Esophagus (tissue), 2 donors: Measurements from ENCODE around the gene CDC14A. TPM values are rescaled to one million over a fixed set of nuclear protein-coding genes. Genes with fewer than 3 reads are reported as not detected.

Experiments
- H3K27ac ChIP-seq, 2 donors: one replicate each; pipeline ENCODE4 v1.5.1; 2013; ENCODE audit warnings: low read depth in 2 of 2, mild to moderate bottlenecking in 2 of 2, inconsistent platforms in 1 of 2, low read length in 1 of 2, moderate library complexity in 1 of 2
- H3K27me3 ChIP-seq, 2 donors: one replicate each; pipeline ENCODE4 v1.6.1; 2013; ENCODE audit warnings: low read length in 2 of 2, control low read depth in 1 of 2, mild to moderate bottlenecking in 1 of 2; ENCODE audit not compliant: insufficient read depth in 2 of 2, control insufficient read depth in 1 of 2
- H3K36me3 ChIP-seq, 2 donors: one replicate each; pipeline ENCODE4 v1.6.1; 2013; ENCODE audit warnings: low read length in 1 of 2; ENCODE audit not compliant: control insufficient read depth in 2 of 2, insufficient read depth in 2 of 2
- H3K4me1 ChIP-seq, 2 donors: one replicate each; pipeline ENCODE4 v1.6.1; 2013; ENCODE audit warnings: low read length in 1 of 2; ENCODE audit not compliant: control insufficient read depth in 2 of 2, insufficient read depth in 2 of 2
- H3K4me3 ChIP-seq, 2 donors: one replicate each; pipeline ENCODE4 v1.5.1; 2013; ENCODE audit warnings: low read length in 2 of 2, mild to moderate bottlenecking in 2 of 2, low read depth in 1 of 2, moderate library complexity in 1 of 2
- H3K9me3 ChIP-seq, 2 donors: one replicate each; pipeline ENCODE4 v1.6.1; 2013; ENCODE audit warnings: mild to moderate bottlenecking in 2 of 2, low read depth in 1 of 2, low read length in 1 of 2, moderate library complexity in 1 of 2; ENCODE audit not compliant: control insufficient read depth in 2 of 2, insufficient read depth in 1 of 2
- WGBS, 2 donors: extraction: QIAGEN DNeasy Blood & Tissue Kit; methylation state at CpG; one replicate each; pipeline ENCODE4 v1.1.7; 2013; 5-methylcytosine and 5-hydroxymethylcytosine counted together
- polyA plus RNA-seq, 2 donors: library from polyadenylated mRNA; stranded (reverse); fragments of 200-250 nt; gene quantifications; one replicate each; pipeline ENCODE4 v1.2.3, GENCODE V29; 2013
- donor health status: healthy with polysubstance abuse.
- donor health status: Bipolar disorder and iron deficiency.

The CDC14A gene
- polyA plus RNA-seq, 2 donors: 1.0 to 1.2 TPM

DNA sequence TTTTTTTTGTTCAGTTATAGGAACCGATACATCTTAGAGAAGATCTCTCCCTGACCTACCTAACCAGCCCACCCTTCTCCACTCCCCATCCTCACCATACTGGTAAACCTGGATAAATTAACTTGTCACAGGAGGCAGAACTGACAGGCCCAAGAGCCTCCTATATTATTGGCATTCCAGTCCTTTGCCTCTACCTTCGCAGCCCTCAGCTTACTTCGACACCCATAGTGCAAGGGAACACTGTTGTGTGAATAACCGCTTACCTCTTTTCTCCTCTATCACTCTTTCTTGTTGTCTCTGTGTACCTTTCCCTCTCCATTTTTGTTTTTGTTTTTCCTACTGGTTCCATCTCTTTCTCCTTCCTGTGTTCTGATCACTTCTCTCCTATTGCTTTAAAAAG is 58.7 kb downstream of the CDC14A start:
- H3K27me3 ChIP-seq: no peaks in the 10 kb centered on the region
- H3K36me3 ChIP-seq: no peaks in the 10 kb centered on the region
- no peaks in the 10 kb centered on the region for H3K9me3 ChIP-seq
- 94 to 96% methylated on average over 4 of the region's 4 CpGs for WGBS, 2 donors
- H3K27ac ChIP-seq: no peak overlapping the region
- H3K4me3 ChIP-seq: no peak overlapping the region
- H3K4me1 ChIP-seq: no peaks in the 10 kb centered on the region

DNA sequence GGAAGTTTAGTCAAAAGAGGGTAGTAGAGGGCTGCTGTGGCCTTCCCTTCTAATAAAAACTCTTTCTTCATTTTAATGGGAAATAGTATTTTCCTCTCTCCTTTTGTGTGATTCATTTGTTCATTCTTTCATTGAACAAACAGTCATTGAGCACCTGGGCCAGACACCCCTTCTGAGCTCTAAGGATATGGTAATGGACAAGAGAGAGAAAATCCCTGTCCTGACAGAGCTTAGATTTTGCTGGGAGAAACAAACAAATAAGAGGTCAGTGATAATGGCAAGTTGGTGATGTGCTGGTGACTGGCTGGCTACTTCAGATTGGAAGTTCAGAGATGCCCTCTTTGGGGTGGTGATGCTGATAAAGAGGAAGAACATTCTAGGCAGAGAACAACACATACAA is 59.3 kb downstream of the CDC14A start:
- Histone ChIP-seq H3K4me3 (no peak overlapping the region), H3K9me3 (no peaks in the 10 kb centered on the region), H3K4me1 (no peaks in the 10 kb centered on the region), H3K27me3 (no peaks in the 10 kb centered on the region), H3K27ac (no peak overlapping the region), H3K36me3 (no peaks in the 10 kb centered on the region)

DNA sequence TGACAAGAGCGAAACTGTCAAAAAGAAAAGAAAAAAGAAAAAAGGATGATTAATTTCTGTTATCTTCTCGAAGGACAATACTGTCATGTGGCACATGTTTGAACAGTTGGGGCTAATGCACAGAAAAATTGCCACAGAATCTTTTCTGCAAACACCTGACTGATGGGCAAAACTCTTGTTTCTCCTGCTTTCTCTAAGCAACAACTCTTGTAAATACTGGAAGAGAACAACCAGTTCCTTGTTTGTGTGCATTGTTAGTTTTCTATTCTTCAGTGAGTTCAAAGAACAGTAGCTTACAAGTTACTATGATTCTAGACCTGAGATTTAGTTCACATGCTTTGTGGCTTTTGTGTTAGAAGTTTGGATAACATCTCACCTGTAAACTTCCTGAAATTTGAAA is 60.7 kb downstream of the CDC14A start:
- Histone ChIP-seq H3K27me3 (no peaks in the 10 kb centered on the region), H3K27ac (no peak overlapping the region), H3K36me3 (no peaks in the 10 kb centered on the region), H3K9me3 (no peaks in the 10 kb centered on the region), H3K4me3 (no peak overlapping the region), H3K4me1 (no peaks in the 10 kb centered on the region)
- 73 to 77% methylated on average over 2 of the region's 2 CpGs for WGBS, 2 donors

DNA sequence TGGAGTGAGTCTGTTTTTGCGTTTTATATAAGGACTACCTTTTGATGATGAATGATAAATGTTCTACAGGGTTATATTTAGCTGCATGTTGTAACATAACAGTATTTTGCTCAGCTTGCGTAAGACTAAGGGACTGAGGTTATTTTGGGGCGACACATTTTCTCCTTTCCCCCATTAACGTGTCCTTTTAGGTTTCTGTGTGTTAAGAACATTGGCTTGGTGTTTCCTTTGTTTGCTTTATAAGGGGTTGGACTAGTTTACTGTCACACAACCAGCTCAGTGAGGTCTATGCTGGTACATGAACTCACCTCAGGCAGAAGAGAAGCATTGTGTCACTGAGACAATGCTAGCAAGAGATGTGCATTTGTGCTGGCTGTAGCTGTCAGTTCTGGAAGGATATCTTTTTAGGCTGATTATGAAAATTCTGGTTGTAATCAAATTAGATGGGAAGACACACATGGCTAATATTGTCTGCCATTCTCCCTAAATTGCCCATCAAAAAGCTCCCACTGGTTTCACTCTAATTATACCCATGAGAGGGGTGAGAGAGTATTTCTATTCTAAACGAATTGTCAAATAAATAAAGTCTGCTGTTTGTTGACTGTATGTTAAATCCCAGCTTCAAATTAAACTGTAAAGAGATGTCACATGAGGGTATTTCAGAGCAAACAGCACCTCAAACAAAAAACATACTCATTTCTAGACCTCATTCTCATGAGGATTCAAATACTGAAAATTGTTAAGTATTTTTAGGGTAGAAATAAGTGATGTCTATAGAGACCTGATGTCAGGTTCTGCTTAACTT is 62.6 kb downstream of the CDC14A start:
- Histone ChIP-seq H3K27ac (peak overlapping the region; percentile 55 to 77), H3K9me3 (no peaks in the 10 kb centered on the region), H3K4me3 (no peak overlapping the region), H3K27me3 (no peaks in the 10 kb centered on the region), H3K36me3 (no peaks in the 10 kb centered on the region), H3K4me1 (no peaks in the 10 kb centered on the region)
- WGBS, 2 donors: 51 to 53% methylated on average over 5 of the region's 5 CpGs

DNA sequence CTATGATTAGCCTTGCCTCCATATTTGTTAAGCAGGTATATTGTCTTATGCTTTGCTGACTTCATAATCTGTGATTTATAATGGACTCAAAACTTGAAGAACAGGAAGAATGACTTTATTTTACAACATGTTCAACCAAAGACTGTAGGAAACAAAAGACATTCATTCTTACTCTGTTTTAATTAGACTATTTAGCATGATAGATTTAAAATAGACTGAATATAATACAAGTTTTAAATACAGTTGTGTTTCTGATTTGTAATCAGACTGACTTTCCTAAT is 63.1 kb downstream of the CDC14A start:
- no peak overlapping the region for H3K27ac ChIP-seq
- no peak overlapping the region for H3K4me3 ChIP-seq
- no peaks in the 10 kb centered on the region for H3K27me3 ChIP-seq
- H3K4me1 ChIP-seq: no peaks in the 10 kb centered on the region
- H3K9me3 ChIP-seq: no peaks in the 10 kb centered on the region
- no peaks in the 10 kb centered on the region for H3K36me3 ChIP-seq

DNA sequence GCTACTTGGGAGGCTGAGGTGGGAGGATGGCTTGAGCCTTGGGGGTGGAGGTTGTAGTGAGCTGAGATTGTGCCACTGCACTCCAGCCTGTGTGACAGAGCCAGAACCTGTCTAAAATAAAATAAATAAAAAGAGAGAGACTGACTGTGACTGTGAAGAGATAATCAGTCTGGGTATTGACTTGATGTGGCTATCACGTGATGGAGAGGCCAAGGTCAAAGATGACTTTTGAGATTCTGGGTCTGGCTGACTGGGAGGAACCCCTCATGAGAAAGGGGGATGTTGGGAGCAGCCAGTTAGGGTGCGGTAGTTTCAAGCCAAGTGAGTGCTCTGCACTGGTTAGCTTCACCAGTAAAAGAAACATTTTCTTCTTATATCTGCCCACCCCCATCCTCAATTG is 66.8 kb downstream of the CDC14A start:
- Histone ChIP-seq H3K9me3 (no peaks in the 10 kb centered on the region), H3K27ac (no peak overlapping the region), H3K36me3 (peaks cover 0 to 2% of the 10 kb centered on the region in 2 donors), H3K4me1 (no peaks in the 10 kb centered on the region), H3K27me3 (no peaks in the 10 kb centered on the region), H3K4me3 (no peak overlapping the region)
- 91 to 92% methylated on average over 2 of the region's 2 CpGs for WGBS, 2 donors

DNA sequence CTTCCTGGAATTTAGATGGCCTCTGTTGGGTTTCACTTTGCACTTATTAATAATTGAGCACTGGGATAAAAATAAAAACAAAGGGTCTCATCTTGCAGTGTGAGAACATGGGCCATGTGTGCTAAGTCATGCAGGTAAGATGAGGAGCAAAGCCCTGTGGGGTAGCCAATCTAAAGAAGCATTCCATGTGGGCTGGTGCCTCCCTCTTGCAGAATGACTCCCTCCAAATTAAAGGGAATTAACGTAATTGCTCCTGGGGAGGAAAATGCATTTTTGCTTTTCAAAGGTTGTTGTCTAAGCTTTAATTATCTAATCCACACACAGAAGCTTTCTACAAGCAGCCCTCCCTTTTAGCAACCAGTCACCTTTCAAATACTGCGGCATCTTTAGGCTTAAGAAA is 69.8 kb downstream of the CDC14A start:
- H3K27ac ChIP-seq: no peak overlapping the region

DNA sequence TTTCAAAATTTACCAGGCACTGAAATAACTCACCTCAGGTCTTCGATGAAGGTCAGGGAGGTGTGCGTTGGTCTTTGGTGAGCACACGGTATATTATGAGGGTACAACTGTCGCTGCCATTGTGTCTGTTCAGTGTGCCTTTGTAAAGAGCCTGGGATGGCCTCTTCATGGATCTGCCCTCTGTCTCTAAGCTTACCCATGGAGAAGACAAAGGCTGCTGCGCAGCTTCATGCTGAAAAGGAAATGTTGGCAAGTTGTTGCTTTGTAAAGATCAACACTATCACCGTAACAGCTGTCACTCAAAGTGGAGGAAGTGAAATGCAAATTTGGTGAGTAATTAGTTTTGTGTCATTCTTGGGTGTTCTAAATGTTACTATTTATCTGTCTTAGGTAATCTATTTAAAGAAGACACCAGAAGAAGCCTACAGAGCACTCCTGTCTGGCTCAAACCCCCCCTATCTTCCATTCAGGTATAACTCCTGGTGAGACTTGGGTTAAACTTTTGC is 71.6 kb downstream of the CDC14A start:
- no peak overlapping the region for H3K4me3 ChIP-seq
- H3K36me3 ChIP-seq: peaks cover 0 to 2% of the 10 kb centered on the region in 2 donors
- no peaks in the 10 kb centered on the region for H3K9me3 ChIP-seq
- WGBS, 2 donors: 88 to 90% methylated on average over 6 of the region's 6 CpGs
- H3K27ac ChIP-seq: peak overlapping the region in 1 of 2 donors; percentile 49
- no peaks in the 10 kb centered on the region for H3K27me3 ChIP-seq
- H3K4me1 ChIP-seq: no peaks in the 10 kb centered on the region

More for the DNA sequence above, 69.8 kb downstream of the CDC14A start:
- peaks cover 0 to 2% of the 10 kb centered on the region in 2 donors for H3K36me3 ChIP-seq
- no peaks in the 10 kb centered on the region for H3K9me3 ChIP-seq
- H3K27me3 ChIP-seq: no peaks in the 10 kb centered on the region
- no peak overlapping the region for H3K4me3 ChIP-seq
- no peaks in the 10 kb centered on the region for H3K4me1 ChIP-seq
- WGBS, 2 donors: 78 to 79% methylated on average over 2 of the region's 2 CpGs

DNA sequence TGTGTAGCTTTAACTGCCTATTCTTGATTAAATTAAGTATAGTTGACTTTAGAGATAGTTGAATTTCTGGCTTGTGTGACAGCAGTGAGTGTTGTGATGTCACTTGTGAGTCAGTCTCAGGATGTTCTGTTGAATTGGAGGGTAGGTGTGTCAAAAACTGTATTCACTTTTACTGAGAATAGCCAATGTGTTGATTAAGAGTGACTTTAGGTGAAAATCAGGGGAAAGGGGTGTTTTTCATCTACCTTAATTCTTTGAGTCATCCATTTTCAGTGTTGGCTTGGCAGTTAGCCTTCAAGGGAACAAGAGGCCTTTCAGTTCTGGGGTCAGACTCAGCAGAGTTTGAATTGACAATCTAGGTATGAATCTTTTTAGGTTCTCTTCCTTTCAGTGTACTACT is 75.9 kb downstream of the CDC14A start:
- H3K4me1 ChIP-seq: no peaks in the 10 kb centered on the region
- H3K9me3 ChIP-seq: no peaks in the 10 kb centered on the region
- peaks cover 0 to under 1% of the 10 kb centered on the region in 2 donors for H3K36me3 ChIP-seq
- H3K27ac ChIP-seq: no peak overlapping the region
- no peak overlapping the region for H3K4me3 ChIP-seq
- no peaks in the 10 kb centered on the region for H3K27me3 ChIP-seq

DNA sequence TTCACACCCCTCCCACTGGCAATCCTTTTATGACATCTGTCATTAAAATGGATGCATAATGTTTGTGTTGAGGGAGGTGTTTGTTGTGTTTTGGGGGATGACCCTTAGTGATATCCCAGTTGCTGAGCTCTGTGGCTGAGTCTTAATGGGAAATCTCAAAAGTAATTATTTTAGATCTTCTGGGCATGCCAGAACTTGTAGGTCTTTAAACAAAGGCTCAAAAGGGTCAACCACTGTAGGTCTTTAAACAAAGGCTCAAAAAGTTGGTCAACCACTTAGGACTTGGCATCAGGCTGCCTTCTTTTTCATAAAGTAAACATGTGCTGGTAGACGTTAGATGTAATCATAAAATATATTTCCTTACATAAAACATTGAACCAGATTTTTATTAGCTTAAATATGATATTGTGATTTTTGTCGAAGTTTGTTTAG is 78.0 kb downstream of the CDC14A start:
- WGBS, 2 donors: 40 to 41% methylated on average over 2 of the region's 2 CpGs
- H3K4me3 ChIP-seq: no peak overlapping the region
- H3K27ac ChIP-seq: no peak overlapping the region
- no peaks in the 10 kb centered on the region for H3K36me3 ChIP-seq
- H3K4me1 ChIP-seq: no peaks in the 10 kb centered on the region
- no peaks in the 10 kb centered on the region for H3K27me3 ChIP-seq
- no peaks in the 10 kb centered on the region for H3K9me3 ChIP-seq
